WTC11 (cell line): Measurements from ENCODE around the gene NFKB1. TPM values are rescaled to one million over a fixed set of nuclear protein-coding genes. Genes with fewer than 3 reads are reported as not detected.

Experiments used
- ATAC-seq: fragments of 200-7000 bp; cut with Tn5 transposase; 2 replicates; pipeline ENCODE4 v1.10.0; 2021; ENCODE audit warnings: mild to moderate bottlenecking, moderate library complexity
- CTCF ChIA-PET: fragments of 300-600 bp; sonication (Branson Sonifier 250); formaldehyde crosslinking; loops from one replicate; lab custom pipeline; 2021; ENCODE audit warnings: antibody characterized with exemption; lab: Charles Lee
- POLR2A ChIA-PET: fragments of 350-600 bp; sonication (Branson Sonifier 250); formaldehyde crosslinking; loops from one replicate; lab custom pipeline; 2021; ENCODE audit warnings: antibody characterized with exemption; lab: Charles Lee
- DNase-seq: peaks from one replicate; pipeline ENCODE4 v3.0.0; 2021; ENCODE audit warnings: low spot score
- H3K27ac Mint-ChIP-seq: 2 replicates; pipeline ENCODE4 v1.8.0; 2021; ENCODE audit warnings: mixed read lengths
- H3K27me3 Mint-ChIP-seq: 2 replicates; pipeline ENCODE4 v1.8.0; 2021; ENCODE audit warnings: low read depth, mild to moderate bottlenecking, moderate library complexity, mixed read lengths
- H3K36me3 Mint-ChIP-seq: 2 replicates; pipeline ENCODE4 v1.8.0; 2021; ENCODE audit warnings: mixed read lengths
- H3K4me1 Mint-ChIP-seq: 2 replicates; pipeline ENCODE4 v1.8.0; 2022; ENCODE audit warnings: mixed read lengths
- H3K4me3 Mint-ChIP-seq: 2 replicates; pipeline ENCODE4 v1.8.0; 2021; ENCODE audit warnings: mild to moderate bottlenecking, moderate library complexity, mixed read lengths
- H3K9me3 Mint-ChIP-seq: 2 replicates; pipeline ENCODE4 v1.8.0; 2021; ENCODE audit warnings: mixed read lengths
- CTCF ChIP-seq: fragments of 200-600 bp; IDR thresholded peaks from 2 replicates; pipeline ENCODE4 v1.8.0; 2022; ENCODE audit warnings: antibody characterized with exemption
- E2F4 ChIP-seq: sonication (generic); formaldehyde crosslinking; IDR thresholded peaks from 2 replicates; pipeline ENCODE4 v1.8.1; 2022; ENCODE audit warnings: low read depth, mild to moderate bottlenecking, moderate library complexity, missing genetic modification reagents, borderline replicate concordance
- FOXK1 ChIP-seq: sonication (generic); formaldehyde crosslinking; IDR thresholded peaks from 2 replicates; pipeline ENCODE4 v1.8.0; 2022; ENCODE audit warnings: mild to moderate bottlenecking, moderate library complexity, missing genetic modification reagents
- FOXP1 ChIP-seq: sonication (generic); formaldehyde crosslinking; IDR thresholded peaks from 2 replicates; pipeline ENCODE4 v1.8.0; 2022; ENCODE audit warnings: missing genetic modification reagents, mild to moderate bottlenecking, moderate library complexity, borderline replicate concordance
- IRF2 ChIP-seq: sonication (generic); formaldehyde crosslinking; IDR thresholded peaks from 2 replicates; pipeline ENCODE4 v1.8.0; 2022; ENCODE audit warnings: low read depth, missing genetic modification reagents, borderline replicate concordance
- JAZF1 ChIP-seq: fragments of 250-450 bp; sonication (Bioruptor Pico); IDR thresholded peaks from 2 replicates; pipeline ENCODE4 v1.9.0; 2021; ENCODE audit warnings: moderate library complexity, mild to moderate bottlenecking, inconsistent platforms
- JUN ChIP-seq: sonication (generic); formaldehyde crosslinking; IDR thresholded peaks from 2 replicates; pipeline ENCODE4 v1.8.0; 2023; ENCODE audit warnings: mild to moderate bottlenecking, missing genetic modification reagents
- MAX ChIP-seq: sonication (generic); formaldehyde crosslinking; IDR thresholded peaks from 2 replicates; pipeline ENCODE4 v1.8.0; 2022; ENCODE audit warnings: mild to moderate bottlenecking, missing genetic modification reagents
- NFE2L1 ChIP-seq: sonication (generic); formaldehyde crosslinking; IDR thresholded peaks from 2 replicates; pipeline ENCODE4 v1.8.1; 2023; ENCODE audit warnings: missing genetic modification reagents
- PREB ChIP-seq: sonication (generic); formaldehyde crosslinking; IDR thresholded peaks from 2 replicates; pipeline ENCODE4 v1.8.1; 2022; ENCODE audit warnings: mild to moderate bottlenecking, missing genetic modification reagents, moderate library complexity, borderline replicate concordance
- RORB ChIP-seq: fragments of 250-450 bp; sonication (Bioruptor Pico); IDR thresholded peaks from 2 replicates; pipeline ENCODE4 v1.9.0; 2021; ENCODE audit warnings: mild to moderate bottlenecking
- STAT6 ChIP-seq: sonication (generic); formaldehyde crosslinking; conservative IDR thresholded peaks from 2 replicates; pipeline ENCODE4 v1.8.1; 2023; ENCODE audit warnings: mild to moderate bottlenecking, low read depth, missing genetic modification reagents, moderate library complexity
- TCF7 ChIP-seq: sonication (generic); formaldehyde crosslinking; IDR thresholded peaks from 2 replicates; pipeline ENCODE4 v1.8.0; 2022; ENCODE audit warnings: mild to moderate bottlenecking, low read depth, missing genetic modification reagents, moderate library complexity
- ZMAT4 ChIP-seq: fragments of 250-450 bp; sonication (Bioruptor Pico); IDR thresholded peaks from 2 replicates; pipeline ENCODE4 v1.9.0; 2021; ENCODE audit warnings: mild to moderate bottlenecking
- ZNF281 ChIP-seq: sonication (generic); formaldehyde crosslinking; IDR thresholded peaks from 2 replicates; pipeline ENCODE4 v1.8.0; 2023; ENCODE audit warnings: mild to moderate bottlenecking, missing genetic modification reagents
- ZNF512 ChIP-seq: sonication (generic); formaldehyde crosslinking; IDR thresholded peaks from 2 replicates; pipeline ENCODE4 v1.8.1; 2022; ENCODE audit warnings: missing genetic modification reagents, borderline replicate concordance
- ZNF671 ChIP-seq: fragments of 250-450 bp; sonication (Bioruptor Pico); IDR thresholded peaks from 2 replicates; pipeline ENCODE4 v1.8.0; 2021; ENCODE audit warnings: mild to moderate bottlenecking
- total RNA-seq: library from RNA; stranded (reverse); gene quantifications from 3 replicates; pipeline ENCODE4 v1.2.3, GENCODE V29; 2021

NFKB1 gene
- total RNA-seq, 1 experiment from 2014 or later: 5.6 TPM

GRCh38 chr4:102524691-102525090 lies 23.5 kb downstream of the NFKB1 start:
- ChIA-PET CTCF (interaction anchor here (1.5 kb wide), 1 partner anchor 17 kb away, joined by 5 read pairs; no protein-coding TSS in a partner anchor), POLR2A (no interaction called here)
- Mint-ChIP-seq H3K27me3 (no peaks in the 10 kb centered on the region), H3K27ac (no peak overlapping the region), H3K4me3 (no peak overlapping the region), H3K9me3 (no peaks in the 10 kb centered on the region), H3K4me1 (peaks cover 13% of the 10 kb centered on the region), H3K36me3 (no peaks in the 10 kb centered on the region)
- DNase-seq (no peak), ATAC-seq (no peak)
- no peak for TF ChIP-seq TCF7 (CRISPR knock-in tag)
- TF ChIP-seq E2F4 (CRISPR knock-in tag): no peak
- TF ChIP-seq FOXP1 (CRISPR knock-in tag): no peak
- TF ChIP-seq STAT6: no peak
- no peak for TF ChIP-seq IRF2
- no peak for TF ChIP-seq FOXK1 (CRISPR knock-in tag)
- no peak for TF ChIP-seq JUN (CRISPR knock-in tag)
- TF ChIP-seq ZNF671 (CRISPR knock-in tag): no peak
- TF ChIP-seq CTCF: no peak
- TF ChIP-seq RORB: no peak
- no peak for TF ChIP-seq ZMAT4 (CRISPR knock-in tag)
- TF ChIP-seq ZNF281 (CRISPR knock-in tag): no peak
- TF ChIP-seq PREB (CRISPR knock-in tag): no peak
- no peak for TF ChIP-seq NFE2L1
- TF ChIP-seq JAZF1 (CRISPR knock-in tag): no peak
- TF ChIP-seq ZNF512: no peak
- TF ChIP-seq MAX (CRISPR knock-in tag): no peak
